GM12891 (cell line): ENCODE results near the gene LINS1.

Experiments
- POLR2A ChIP-seq: IDR thresholded peaks from 2 replicates; pipeline ENCODE4 v1.6.1; 2011; ENCODE audit warnings: low read depth, low read length, control low read depth
- POLR2AphosphoS5 ChIP-seq: IDR thresholded peaks from 2 replicates; pipeline ENCODE4 v1.6.1; 2011; ENCODE audit warnings: low read depth, low read length, control low read depth

DNA sequence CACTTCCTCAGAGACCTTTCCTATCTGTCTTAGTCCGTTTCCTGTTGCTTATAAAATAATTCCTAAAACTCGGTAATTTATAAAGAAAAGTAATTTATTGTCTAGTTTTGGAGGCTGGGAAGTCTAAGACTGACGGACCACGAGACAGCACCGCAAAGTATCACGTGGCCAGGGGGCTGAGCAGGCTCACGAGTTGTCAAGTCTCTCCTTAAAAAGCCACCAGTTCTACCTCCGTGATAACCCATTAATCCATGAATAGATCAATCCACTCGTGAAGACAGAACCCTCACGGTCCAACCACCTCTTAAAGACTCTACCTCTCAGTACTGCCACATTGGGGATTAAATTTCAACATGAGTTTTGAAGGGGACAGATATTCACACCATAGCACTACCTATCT is 821 bp downstream of the LINS1 start:
- no peak for TF ChIP-seq POLR2AphosphoS5
- TF ChIP-seq POLR2A, result no peak
